GM12801 (cell line): ENCODE data around the gene KIF26A.

Experiments
- TF ChIP-seq, protein P1 (sequence below): IDR thresholded peaks from one replicate; pipeline ENCODE4 v1.5.1; 2011; ENCODE audit warnings: control low read depth; ENCODE audit not compliant: insufficient read length; ENCODE audit errors: extremely low read depth

KIF26A gene

DNA sequence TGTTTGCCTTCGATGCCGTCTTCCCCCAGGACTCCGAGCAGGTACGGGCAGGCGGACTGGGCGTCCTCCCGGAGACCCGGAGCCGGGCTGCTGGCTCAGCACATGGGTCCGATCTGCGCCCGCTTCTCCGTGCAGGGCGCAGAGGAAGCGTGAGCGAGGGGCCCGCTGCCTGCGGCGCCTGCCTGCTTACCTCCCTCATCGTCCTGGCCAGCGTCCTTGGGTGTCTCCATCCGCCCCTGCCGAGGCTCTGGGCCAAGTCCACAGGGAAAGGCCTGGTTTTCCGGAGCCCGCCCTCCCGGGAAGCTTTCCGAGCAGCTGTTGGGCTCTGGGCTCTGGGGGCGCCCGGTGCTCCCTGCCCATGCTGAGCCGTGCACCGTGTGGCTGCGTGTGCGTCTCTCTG lies 33.5 kb downstream of the KIF26A start:
- TF ChIP-seq, protein P1, sequence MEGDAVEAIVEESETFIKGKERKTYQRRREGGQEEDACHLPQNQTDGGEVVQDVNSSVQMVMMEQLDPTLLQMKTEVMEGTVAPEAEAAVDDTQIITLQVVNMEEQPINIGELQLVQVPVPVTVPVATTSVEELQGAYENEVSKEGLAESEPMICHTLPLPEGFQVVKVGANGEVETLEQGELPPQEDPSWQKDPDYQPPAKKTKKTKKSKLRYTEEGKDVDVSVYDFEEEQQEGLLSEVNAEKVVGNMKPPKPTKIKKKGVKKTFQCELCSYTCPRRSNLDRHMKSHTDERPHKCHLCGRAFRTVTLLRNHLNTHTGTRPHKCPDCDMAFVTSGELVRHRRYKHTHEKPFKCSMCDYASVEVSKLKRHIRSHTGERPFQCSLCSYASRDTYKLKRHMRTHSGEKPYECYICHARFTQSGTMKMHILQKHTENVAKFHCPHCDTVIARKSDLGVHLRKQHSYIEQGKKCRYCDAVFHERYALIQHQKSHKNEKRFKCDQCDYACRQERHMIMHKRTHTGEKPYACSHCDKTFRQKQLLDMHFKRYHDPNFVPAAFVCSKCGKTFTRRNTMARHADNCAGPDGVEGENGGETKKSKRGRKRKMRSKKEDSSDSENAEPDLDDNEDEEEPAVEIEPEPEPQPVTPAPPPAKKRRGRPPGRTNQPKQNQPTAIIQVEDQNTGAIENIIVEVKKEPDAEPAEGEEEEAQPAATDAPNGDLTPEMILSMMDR, result no peak

- TF ChIP-seq, protein P1, result no peak
These were observed 34.0 kb downstream of the KIF26A start for GRCh38 chr14:104172349-104172748.

DNA sequence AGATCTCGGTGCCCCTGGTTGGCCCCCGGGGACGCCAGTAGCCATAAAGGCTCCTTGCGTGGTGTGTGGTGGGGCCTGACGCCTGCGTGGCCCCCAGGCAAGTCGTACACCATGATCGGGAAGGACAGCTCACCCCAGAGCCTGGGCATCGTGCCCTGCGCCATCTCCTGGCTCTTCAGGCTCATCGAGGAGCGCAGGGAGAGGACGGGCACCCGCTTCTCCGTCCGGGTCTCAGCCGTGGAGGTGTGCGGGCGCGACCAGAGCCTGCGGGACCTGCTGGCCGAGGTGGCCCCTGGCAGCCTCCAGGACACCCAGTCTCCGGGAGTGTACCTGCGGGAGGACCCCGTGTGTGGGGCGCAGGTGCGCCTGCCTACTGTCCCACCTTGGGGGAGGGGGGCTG lies 34.5 kb downstream of the KIF26A start:
- TF ChIP-seq, protein P1, result no peak

DNA sequence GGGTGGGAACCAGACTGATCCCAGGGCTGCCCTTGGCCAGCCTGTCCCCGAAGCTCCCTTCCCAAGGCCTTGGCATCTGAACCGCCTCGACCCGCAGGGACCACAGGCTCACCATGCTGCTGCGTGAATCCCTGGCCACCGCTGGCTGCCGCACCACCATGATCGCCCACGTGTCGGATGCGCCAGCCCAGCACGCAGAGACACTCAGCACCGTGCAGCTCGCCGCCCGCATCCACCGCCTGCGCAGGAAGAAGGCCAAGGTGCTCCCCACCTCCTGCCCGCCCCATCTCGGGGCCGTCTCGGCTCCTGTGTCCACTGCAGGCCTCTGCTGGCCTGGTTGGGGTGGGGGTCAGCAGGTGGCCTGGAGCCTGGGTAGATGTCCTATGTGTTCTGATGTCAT lies 35.7 kb downstream of the KIF26A start:
- TF ChIP-seq, protein P1, result no peak

- TF ChIP-seq, protein P1, result no peak
These were observed 36.7 kb downstream of the KIF26A start for GRCh38 chr14:104175041-104175440.

DNA sequence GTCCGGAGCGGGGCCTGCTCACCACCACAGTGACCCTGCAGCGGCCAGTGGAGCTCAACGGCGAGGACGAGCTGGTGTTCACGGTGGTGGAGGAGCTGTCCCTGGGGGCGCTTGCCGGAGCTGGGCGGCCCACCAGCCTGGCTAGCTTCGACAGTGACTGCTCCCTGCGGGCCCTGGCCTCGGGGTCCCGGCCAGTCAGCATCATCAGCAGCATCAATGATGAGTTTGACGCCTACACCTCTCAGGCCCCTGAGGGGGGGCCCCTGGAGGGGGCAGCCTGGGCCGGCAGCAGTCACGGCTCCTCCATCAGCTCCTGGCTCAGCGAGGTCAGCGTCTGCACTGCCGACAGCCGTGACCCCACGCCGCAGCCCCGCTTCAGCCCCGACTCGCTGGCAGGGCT lies 37.4 kb downstream of the KIF26A start:
- TF ChIP-seq, protein P1, result no peak

GRCh38 chr14:104176611-104177010 lies 38.2 kb downstream of the KIF26A start:
- TF ChIP-seq, protein P1, result no peak

DNA sequence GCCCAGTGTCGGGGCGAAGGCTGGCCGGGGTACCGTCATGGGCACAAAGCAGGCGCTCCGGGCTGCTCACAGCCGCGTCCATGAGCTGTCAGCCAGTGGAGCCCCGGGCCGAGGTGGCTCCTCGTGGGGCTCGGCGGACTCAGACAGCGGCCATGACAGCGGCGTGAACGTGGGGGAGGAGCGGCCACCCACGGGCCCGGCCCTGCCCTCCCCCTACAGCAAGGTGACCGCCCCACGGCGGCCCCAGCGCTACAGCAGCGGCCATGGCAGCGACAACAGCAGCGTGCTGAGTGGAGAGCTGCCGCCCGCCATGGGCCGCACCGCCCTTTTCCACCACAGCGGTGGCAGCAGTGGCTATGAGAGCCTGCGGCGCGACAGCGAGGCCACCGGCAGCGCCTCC lies 39.0 kb downstream of the KIF26A start:
- TF ChIP-seq, protein P1, result no peak
